ENCODE results near the gene C12orf42.

Gene C12orf42

DNA sequence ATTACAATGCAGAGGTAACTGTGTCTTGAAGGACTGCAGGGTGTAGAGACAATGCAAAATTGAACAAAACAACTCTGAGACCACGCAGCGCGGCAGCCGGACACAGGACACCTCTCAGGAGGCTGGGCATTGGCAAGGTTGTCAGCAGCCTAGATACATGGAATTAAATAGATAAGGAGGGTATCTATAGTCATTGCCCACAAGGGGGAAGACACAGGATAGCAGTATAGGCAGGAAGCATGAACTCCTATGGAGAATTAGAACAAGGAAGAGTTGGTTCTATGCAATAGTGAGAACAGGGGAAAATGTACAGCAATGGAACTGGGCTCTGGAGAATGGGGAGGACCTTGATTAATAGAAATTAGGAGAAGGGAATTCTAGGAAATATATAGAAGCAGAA is 164.1 kb downstream of the C12orf42 start:
- no peak for DNase-seq

DNA sequence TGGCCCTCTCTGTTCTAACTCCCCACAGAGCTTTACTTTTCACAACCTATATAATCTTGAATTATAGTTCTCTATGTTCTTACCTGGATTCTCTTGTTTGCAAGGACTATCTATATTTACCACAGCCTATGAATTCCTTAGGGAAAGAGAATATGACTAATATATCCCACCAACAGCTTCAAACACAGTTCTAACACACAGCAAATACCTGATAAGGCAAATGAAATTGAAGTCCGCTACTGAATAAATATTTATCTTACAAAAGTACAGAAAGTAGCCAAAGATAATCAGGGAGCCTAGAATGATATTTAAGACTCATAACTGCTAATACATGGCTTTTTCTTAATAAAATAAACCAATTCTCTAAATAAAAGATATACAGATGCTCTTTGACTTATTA is 165.1 kb downstream of the C12orf42 start:
- DNase-seq = no peak

DNA sequence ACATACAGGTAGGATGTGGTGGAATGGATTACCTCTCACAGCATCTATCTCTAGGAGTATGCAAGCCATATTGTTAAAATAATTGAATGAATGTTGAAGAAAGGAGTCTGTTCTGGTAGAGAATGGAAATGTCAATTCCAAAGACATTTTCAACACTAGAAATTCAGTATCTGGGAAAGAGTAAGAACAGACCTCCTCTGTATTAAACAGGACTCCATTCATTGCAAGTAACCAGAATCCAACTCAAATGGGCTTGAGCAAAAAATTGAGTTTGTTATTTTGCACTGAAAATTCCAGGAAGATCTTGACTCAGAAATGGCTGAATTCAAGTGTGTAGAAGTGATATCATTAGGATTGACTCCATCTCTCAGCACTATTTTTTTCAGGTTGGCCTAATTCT is 168.1 kb downstream of the C12orf42 start:
- no peak for DNase-seq

DNA sequence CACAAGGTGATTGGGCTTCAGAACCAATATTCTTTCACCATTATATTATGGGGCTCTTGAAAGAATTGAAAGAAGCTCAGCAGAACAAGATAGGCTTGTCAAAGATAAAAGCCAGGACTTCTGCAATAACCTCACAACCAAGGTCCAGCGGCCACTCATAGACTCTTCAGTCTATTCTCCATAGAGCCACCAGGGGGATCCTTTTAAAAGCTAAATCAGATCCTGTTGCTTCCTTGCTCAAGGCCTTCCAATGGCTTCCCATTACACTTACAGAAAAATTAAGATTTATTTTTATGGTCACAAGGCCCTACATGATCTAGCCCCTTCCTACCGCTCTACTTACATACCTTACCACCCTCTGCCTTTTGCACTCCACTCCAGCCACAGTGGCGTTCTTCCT is 169.6 kb downstream of the C12orf42 start:
- no peak for DNase-seq

DNA sequence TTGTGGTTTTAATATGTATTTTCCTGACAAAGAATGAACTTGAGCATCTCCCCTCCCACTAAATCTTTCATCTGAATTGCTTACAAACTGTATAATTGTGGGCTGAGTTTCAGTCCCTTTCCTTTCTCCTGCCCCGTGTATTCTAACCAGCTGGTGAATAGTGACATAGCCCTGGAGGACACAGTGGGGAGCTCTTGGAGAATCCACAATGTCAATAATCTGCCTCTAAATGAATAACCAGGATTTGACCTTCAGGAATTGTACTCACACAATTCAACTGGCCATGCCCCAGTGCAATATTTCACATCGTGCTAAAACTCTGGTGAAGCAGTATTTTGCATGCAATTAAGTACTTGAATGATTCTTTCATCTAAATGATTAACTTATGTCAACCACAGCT is 177.2 kb downstream of the C12orf42 start:
- no peak for DNase-seq

DNA sequence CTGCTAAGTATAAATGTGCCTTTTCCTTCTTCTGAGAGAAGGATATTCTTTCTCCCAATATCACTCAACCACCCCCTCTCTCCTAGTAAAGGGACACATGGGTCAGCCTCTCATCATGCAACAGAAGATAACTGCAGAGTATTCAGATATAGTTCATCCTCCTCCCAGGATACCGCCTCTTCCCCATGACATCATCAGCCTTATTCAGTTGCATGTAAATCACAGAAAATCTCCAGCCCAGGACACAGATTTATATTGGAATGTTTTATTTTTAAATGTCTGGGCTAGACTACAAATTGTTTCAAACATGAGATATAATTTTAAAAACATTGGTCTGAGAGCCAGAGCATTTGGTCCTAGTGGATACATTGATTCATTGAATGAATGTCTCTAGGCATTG is 178.5 kb downstream of the C12orf42 start:
- DNase-seq = no peak

DNA sequence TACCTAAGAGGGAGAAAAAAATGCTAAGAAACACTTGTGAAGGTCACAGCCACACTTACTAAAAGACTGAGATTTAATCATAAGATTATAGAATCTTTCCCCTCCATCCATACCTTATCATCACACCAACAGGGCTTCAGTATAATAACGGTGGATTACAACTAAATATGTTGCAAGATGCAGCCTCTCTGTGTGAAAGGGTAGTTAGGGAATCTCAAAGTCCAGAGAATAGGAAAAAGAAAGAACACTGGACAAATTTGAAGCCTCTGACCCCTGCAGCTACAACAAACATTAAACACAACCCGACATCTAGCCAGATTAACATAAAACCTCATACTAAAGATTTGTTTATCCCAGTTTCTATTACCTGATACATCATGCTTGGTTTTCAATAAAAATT is 181.0 kb downstream of the C12orf42 start:
- DNase-seq = no peak

DNA sequence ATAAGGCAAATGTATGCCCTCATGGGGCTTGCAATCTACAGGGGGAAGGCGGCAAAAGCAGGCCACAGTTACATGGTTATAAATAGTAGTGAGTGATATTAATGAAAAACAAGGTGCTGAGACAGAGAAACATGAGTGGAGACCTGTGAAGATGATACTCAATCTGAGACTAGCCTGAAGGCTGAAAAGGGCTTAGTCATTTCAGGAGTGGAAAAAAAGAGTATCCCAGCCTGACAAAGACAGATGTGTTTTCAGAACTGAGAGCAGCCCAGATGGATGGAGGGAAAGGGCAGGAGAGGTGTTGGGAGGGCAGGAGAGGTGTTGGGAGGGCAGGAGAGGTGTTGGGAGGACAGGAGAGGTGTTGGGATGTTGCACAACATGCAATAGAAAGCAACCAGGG is 181.9 kb downstream of the C12orf42 start:
- no peak for DNase-seq

DNA sequence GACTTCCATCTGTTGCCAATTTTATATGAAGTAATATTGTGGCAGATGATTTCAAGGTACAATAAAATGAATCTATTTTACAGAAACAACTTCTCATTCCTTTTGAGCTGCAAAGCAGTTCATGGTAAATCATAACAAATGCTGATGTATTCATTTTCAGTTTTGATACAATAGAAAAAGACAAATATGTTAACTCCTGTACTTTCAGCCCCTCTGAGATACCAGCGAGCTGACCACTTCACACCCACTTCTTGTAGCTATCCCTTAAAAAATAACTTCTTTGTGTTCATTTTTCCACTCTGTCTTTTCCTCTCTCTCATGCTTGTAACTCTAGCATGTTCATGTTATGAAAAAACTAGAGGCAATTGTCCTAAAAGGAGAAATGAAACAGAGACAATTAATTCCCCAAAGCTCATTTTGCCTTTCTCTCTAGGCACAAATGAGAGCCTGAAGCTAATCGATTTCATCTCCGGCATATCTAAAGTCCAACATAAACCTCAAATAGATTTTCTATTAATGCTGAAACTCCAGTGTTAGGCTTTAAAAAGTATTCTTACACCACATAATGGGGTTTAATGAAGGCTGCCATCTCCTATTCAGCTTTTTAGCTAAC is 182.9 kb downstream of the C12orf42 start:
- DNase-seq = no peak

DNA sequence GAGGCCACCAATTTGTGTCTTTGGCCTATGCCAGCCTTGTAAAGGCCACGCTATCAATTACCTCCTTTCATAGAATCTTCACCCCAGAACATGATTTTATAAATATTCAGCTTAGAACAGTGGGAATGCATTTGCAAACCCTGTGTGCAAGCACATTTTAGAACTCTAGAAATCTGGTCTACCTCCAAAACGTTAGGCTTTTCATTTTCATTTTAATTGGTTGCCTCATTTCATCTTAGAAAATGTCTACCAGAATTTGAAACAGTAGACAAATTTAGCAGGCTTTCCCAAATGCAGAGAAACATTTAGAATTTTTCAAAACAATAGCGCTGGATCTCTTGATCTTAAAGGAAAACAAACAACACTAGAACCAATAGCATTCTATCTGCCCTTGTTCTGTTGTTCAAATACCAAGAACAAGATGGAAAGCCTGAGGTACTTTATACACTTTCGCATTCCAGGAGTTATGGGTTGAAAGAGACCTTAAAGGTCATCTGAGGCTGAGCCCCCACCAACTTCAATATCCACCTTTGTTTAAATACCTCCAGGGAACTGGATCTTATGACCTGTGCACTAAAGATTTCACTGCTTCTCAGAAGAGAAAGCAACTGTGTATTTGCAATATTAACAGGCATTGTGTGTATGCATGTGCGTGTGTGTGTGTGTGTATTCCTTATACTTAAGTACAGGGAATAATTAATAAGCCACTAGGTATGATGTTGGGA is 185.1 kb downstream of the C12orf42 start:
- no peak for DNase-seq

DNA sequence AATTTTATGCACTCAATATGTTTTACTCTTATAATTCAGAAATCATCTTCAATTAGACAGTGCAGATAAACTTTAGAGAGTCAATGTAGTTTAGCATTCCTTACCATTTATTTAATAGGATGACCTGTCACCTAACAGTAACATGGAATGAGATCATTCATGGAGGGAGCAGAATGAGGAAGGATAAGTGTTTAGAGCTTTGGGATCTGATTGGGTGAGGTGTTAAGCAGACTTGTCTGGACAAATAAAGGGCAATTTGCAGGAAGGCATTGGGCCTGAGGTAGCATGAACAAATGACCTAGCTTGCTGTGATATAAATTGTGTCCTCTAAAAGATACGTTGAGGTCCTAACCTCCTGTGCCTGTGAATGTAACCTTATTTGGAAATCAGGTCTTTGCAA is 187.4 kb downstream of the C12orf42 start:
- DNase-seq = no peak

DNA sequence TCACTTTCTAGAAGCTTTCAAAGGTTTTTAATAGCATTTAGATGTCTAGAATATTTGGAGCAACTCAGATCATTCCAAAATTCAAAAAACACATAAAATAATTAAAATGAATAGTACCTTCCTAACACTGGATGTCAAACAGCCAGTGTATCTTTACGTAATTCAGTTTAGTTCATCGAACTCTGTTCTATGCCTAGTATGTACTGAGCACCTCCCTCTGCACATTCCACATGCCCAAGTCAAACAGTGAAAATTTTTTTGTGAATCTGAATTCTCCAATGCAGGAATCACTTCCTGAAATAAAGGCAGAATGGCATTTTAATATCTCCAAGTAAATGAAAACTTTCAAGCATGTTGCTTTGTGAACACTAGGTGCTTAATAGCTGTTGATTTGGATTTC is 192.3 kb downstream of the C12orf42 start:
- DNase-seq = no peak

DNA sequence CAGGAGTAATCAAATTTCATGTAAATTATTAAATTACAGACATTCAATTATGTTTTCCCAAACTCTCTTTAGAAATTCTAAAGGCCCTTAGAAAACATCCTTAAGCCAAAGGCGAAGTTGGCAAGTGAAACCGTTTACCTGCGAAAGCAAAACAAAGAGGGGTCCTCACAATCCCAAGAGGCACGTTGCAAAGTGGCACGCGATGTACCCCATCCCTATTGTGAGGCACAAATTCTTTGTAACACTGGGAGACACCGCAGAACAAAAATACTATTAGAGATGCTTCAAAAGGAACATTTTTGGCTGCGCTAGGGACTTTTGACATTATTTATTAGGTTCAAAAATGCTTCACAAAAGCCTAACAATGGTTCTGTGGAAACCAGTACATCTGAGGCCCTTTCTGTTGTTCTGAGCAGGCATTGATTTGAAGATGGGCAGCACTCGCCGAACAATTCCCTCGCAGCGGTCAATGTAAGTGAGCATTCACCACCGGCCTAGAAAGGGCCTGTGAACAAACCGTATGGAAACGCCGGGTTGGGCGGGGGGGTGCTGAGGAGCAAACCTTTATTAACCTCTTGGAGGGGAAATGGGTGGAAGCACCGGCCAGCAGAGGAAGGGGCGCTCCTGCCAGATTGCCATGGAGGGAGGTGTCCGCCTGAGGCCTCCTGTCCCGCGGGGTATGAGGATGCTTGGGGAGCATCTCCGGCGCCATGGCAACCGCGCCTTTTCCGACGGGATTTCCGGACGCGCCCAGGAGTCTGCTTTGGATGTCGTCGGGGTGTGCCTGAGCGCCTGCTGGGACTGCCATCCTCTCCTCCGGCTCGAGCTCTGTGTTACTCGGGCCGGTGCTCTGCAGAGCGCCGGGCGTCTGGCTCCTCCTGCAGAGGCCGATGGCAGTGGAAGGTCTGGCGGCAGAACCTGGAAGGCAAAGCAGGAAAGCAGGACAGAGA is 193.9 kb downstream of the C12orf42 start:
- no peak for DNase-seq

DNA sequence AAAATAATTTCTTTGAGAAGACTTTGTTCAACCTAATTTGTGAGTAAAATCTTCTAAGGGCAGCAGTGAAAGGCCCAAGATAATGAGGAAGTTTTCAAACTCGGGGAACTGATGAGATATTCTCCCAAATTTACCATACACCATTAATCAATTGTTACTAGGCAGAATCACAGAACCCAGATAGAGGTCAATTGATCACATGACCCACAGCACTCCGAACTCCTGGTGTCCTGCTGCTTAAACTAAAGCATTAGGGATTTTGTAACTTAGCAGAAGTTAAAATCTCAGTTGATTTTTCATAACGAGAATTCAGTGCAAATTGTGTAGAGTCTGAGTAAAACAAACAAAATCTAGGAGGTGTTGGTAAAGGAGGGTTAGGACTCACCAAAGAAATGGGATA is 207.8 kb downstream of the C12orf42 start:
- DNase-seq = no peak

DNA sequence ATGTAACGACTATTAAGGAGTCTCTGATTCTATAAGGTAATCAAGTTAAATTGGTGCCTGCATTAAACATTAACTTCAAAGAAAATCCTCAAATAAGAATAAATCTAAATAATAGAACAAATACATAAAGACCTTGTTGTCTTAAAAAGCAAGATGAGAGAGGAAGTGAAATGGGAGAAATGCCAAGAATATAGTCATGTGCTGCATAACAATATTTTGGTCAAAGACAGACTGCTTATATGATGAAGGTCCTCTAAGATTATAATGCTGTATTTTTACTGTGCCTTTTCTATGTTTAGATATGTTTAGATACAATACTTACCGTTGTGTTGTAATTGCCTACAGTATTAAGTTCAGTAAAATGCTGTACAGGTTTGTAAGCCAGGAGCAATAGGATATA is 213.6 kb downstream of the C12orf42 start:
- DNase-seq = no peak

DNA sequence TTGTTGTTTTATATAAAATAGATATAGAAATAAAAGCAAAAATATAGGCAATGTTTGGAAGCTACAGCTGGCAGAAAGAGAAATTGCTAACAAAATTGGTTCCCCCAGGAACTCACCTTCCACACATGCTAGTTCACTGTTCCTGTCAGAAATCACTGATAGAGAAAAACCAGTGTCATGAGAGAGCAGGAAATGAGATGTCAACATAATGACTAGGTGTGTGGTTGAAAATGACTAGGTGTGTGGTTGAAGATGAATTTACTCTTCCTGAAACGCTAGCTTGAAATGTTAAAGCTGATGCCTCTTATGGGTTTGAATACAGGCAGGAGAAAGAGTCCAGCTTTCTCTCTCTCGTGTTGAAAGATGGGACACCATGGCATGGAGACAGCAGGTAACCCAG is 216.3 kb downstream of the C12orf42 start:
- no peak for DNase-seq

DNA sequence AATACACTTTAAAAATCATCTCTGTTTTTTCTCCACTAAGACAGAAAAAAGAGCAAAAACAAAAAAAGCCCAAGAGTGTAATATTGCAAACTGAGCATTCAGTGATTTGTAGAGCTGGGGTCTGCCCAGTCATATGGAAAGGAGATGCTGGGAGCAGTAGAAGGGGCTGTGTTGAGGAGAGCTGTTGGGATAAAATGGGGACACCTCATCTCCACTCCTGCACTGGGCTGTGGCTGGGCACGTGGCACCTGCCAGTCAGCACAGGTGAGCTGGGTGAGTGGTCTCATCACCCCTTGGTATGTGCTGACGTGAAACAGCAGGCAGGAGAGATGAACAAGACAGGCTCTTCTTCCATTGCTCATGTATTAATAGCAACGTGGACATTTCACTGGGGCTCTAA is 217.4 kb downstream of the C12orf42 start:
- no peak for DNase-seq

DNA sequence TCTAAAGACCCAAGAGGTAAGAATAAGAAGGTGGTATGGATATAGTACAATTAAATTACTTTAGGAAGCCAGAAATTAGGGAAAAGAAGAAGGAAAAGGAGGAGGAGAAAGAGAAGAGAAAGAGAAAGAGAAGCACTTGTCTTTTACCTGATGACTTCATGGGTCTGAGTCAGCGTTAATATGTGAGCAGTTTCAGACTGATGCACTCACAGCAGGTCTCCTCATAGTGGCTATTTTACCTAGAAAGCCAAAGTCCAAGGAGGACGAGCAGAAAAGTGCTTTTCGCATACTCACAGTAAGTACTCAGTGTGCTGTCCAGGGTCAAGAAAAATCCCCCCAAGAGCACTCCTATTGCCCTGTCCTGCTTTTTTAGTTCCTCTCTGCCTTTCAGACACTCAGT is 222.1 kb downstream of the C12orf42 start:
- no peak for DNase-seq

DNA sequence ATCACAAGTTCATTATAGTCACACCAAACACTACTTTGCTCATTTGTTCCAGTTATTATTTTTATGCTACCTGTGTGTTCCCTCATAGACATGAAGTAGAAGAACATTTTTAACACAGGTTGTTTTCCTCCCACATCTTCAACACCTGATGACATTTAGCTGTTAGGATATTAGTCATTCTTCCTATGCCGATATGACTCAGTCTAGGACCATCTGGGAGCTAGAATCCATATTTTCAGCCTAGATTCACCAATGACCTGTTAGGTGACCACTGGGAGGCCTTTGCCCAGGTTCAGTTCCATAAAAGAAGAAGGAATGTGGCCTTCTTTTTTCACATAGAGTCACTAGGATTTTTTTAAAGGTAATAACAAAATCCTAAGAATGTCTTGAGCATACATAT is 222.8 kb downstream of the C12orf42 start:
- DNase-seq = no peak

DNA sequence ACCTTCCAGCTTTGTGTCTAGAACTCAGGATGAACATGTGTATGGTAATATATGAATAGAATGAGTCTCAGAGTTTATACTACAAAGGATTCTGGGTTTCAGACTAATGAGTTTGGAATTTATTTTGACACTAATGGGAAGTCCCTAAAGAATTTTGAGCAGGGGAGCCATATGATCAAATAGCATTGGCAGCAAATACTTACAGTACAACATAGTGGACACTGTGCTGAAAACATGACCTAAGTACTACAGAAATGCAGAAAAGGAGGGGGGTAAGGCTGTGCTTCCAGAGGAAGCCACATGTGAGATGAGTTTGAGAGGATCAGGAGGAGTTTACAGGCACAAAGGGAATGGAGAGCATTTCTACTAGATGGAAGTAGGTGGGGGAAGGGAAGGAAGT is 225.8 kb downstream of the C12orf42 start:
- DNase-seq = no peak

DNA sequence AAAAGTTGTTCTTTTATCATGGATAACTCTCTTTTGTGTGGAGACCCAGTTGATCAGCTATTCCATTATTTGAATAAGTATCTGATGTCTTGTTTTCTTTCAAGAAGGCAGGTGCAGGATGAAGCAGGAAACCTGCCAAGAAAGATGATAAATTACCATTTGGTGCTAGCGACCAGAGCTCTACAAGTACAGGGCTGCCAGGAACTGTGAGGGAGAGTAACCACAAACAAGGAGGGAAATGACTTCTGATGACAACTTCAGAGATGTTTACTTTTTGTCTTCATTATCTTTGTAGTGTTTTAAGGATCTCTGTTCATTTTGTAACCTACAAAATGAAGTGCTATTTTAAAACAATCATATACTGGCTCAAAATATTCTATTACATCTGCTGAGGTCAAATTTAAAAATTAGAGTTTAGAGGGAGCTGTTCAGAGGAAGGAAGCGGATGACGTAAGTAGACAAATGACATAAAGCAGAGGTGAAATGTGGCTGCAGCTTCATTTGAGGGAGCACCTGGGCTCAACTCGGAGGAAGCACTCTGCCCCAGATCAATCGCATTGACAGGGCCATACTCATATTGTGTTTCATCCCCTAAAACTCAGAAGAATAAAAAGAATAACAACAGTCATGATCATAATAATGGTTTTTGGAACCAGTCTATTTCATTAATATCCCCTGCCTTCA is 226.8 kb downstream of the C12orf42 start:
- DNase-seq = no peak

DNA sequence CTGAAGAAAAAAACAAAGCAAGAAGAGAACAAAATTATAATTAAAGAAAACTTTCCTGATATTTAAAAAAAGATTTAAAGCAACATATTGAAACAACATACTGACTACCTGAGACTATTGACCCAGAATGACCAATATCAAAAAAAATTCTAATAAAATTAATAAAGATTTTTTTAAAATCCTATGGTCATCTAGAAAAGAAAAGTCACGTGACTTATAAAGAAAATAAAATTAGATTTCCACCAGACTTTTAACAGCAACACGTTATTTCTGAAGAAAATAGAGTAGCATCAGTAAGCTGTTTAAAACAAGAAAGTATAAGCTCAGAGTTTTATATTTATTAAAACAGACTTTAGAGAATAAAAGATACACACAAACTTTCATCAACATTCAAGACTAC is 238.0 kb downstream of the C12orf42 start:
- DNase-seq = no peak
